SK-N-SH treated with all-trans-retinoic acid at 6 μM for 48 hours (cell line): ENCODE data around the gene LCE1F.

Experiments used
- ATAC-seq: fragments of 200-7000 bp; cut with Tn5 transposase; 3 replicates; pipeline ENCODE4 v1.9.1; 2020; ENCODE audit warnings: mild to moderate bottlenecking, moderate library complexity
- ARNTL ChIP-seq: fragments of 450-650 bp; formaldehyde crosslinking; IDR thresholded peaks from 2 replicates; pipeline ENCODE4 v1.5.0; 2020; ENCODE audit warnings: low read depth, mild to moderate bottlenecking, moderate library complexity, borderline replicate concordance
- BACH2 ChIP-seq: fragments of 250-450 bp; sonication (Bioruptor Pico); IDR thresholded peaks from 2 replicates; pipeline ENCODE4 v1.9.0; 2021; ENCODE audit warnings: mild to moderate bottlenecking, borderline replicate concordance
- CREB5 ChIP-seq: fragments of 250-450 bp; sonication (Bioruptor Pico); IDR thresholded peaks from 2 replicates; pipeline ENCODE4 v1.5.1; 2020; ENCODE audit warnings: low read depth, mild to moderate bottlenecking, moderate library complexity
- CSDC2 ChIP-seq: fragments of 250-450 bp; sonication (Bioruptor Pico); IDR thresholded peaks from 2 replicates; pipeline ENCODE4 v1.5.0; 2020; ENCODE audit warnings: mild to moderate bottlenecking, moderate library complexity
- CSRNP3 ChIP-seq: fragments of 250-450 bp; sonication (Bioruptor Pico); IDR thresholded peaks from 2 replicates; pipeline ENCODE4 v1.5.1; 2021; ENCODE audit warnings: mild to moderate bottlenecking, moderate library complexity
- ESRRG ChIP-seq: fragments of 250-450 bp; sonication (Bioruptor Pico); IDR thresholded peaks from 2 replicates; pipeline ENCODE4 v1.6.1; 2021; ENCODE audit warnings: mild to moderate bottlenecking
- GLIS3 ChIP-seq: fragments of 250-450 bp; sonication (Bioruptor Pico); IDR thresholded peaks from 2 replicates; pipeline ENCODE4 v1.5.0; 2020; ENCODE audit warnings: mild to moderate bottlenecking, moderate library complexity
- ISL1 ChIP-seq: fragments of 250-450 bp; sonication (Bioruptor Pico); IDR thresholded peaks from 2 replicates; pipeline ENCODE4 v2.1.2; 2022; ENCODE audit warnings: mild to moderate bottlenecking, moderate library complexity
- OSR1 ChIP-seq: fragments of 250-450 bp; sonication (Bioruptor Pico); IDR thresholded peaks from 2 replicates; pipeline ENCODE4 v1.8.0; 2022; ENCODE audit warnings: moderate library complexity, mild to moderate bottlenecking, inconsistent platforms
- PATZ1 ChIP-seq: fragments of 250-450 bp; sonication (Bioruptor Pico); IDR thresholded peaks from 2 replicates; pipeline ENCODE4 v1.8.0; 2020; ENCODE audit warnings: mild to moderate bottlenecking, moderate library complexity, borderline replicate concordance
- PPARA ChIP-seq: fragments of 250-450 bp; sonication (Bioruptor Pico); IDR thresholded peaks from 2 replicates; pipeline ENCODE4 v1.5.0; 2020; ENCODE audit warnings: mild to moderate bottlenecking, borderline replicate concordance
- RARB ChIP-seq: fragments of 250-450 bp; sonication (Bioruptor Pico); IDR thresholded peaks from 2 replicates; pipeline ENCODE4 v1.8.0; 2021; ENCODE audit warnings: mild to moderate bottlenecking, moderate library complexity
- SNAI2 ChIP-seq: fragments of 250-450 bp; sonication (Bioruptor Pico); IDR thresholded peaks from 2 replicates; pipeline ENCODE4 v1.5.0; 2020; ENCODE audit warnings: mild to moderate bottlenecking, moderate library complexity
- TCF4 ChIP-seq: fragments of 250-450 bp; sonication (Bioruptor Pico); IDR thresholded peaks from 2 replicates; pipeline ENCODE4 v1.8.0; 2021; ENCODE audit warnings: mild to moderate bottlenecking, moderate library complexity, borderline replicate concordance
- TOX ChIP-seq: fragments of 250-450 bp; sonication (Bioruptor Pico); IDR thresholded peaks from 2 replicates; pipeline ENCODE4 v1.8.0; 2021; ENCODE audit warnings: mild to moderate bottlenecking, moderate library complexity, borderline replicate concordance
- TSHZ2 ChIP-seq: fragments of 250-450 bp; sonication (Bioruptor Pico); IDR thresholded peaks from 2 replicates; pipeline ENCODE4 v1.5.0; 2020; ENCODE audit warnings: mild to moderate bottlenecking, moderate library complexity
- ZC3H10 ChIP-seq: fragments of 250-450 bp; sonication (Bioruptor Pico); IDR thresholded peaks from 2 replicates; pipeline ENCODE4 v1.5.1; 2021; ENCODE audit warnings: mild to moderate bottlenecking, moderate library complexity
- ZFP3 ChIP-seq: fragments of 250-450 bp; sonication (Bioruptor Pico); IDR thresholded peaks from 2 replicates; pipeline ENCODE4 v1.5.0; 2020; ENCODE audit warnings: mild to moderate bottlenecking, moderate library complexity
- ZFP30 ChIP-seq: fragments of 450-650 bp; formaldehyde crosslinking; IDR thresholded peaks from 2 replicates; pipeline ENCODE4 v1.5.0; 2022; ENCODE audit warnings: mild to moderate bottlenecking, moderate library complexity
- ZNF565 ChIP-seq: fragments of 450-650 bp; formaldehyde crosslinking; conservative IDR thresholded peaks from 2 replicates; pipeline ENCODE4 v1.5.0; 2020; ENCODE audit warnings: low read depth, mild to moderate bottlenecking, moderate library complexity
- ZNF70 ChIP-seq: fragments of 450-650 bp; formaldehyde crosslinking; IDR thresholded peaks from 2 replicates; pipeline ENCODE4 v1.5.0; 2020; ENCODE audit warnings: mild to moderate bottlenecking, moderate library complexity
- ZNF8 ChIP-seq: fragments of 450-650 bp; formaldehyde crosslinking; IDR thresholded peaks from 2 replicates; pipeline ENCODE4 v1.5.0; 2020; ENCODE audit warnings: mild to moderate bottlenecking, moderate library complexity

The LCE1F gene

GRCh38 chr1:152823294-152823693, 48.4 kb downstream of the LCE1F start:
- TF ChIP-seq ISL1 (CRISPR knock-in tag), result no peak
- no peak for TF ChIP-seq ZNF8 (CRISPR knock-in tag)
- no peak for TF ChIP-seq TCF4 (CRISPR knock-in tag)
- TF ChIP-seq CREB5 (CRISPR knock-in tag), result no peak
- TF ChIP-seq SNAI2, result no peak
- TF ChIP-seq ZNF70 (CRISPR knock-in tag), result no peak
- TF ChIP-seq ARNTL (CRISPR knock-in tag), result no peak
- no peak for TF ChIP-seq ZFP3 (CRISPR knock-in tag)
- TF ChIP-seq GLIS3 (CRISPR knock-in tag), result no peak
- TF ChIP-seq ZC3H10 (CRISPR knock-in tag), result no peak
- no peak for TF ChIP-seq ESRRG (CRISPR knock-in tag)
- TF ChIP-seq CSDC2 (CRISPR knock-in tag), result no peak
- TF ChIP-seq ZFP30 (CRISPR knock-in tag), result no peak
- TF ChIP-seq PATZ1 (CRISPR knock-in tag), result no peak
- no peak for TF ChIP-seq TSHZ2 (CRISPR knock-in tag)
- TF ChIP-seq RARB (CRISPR knock-in tag), result no peak
- TF ChIP-seq CSRNP3 (CRISPR knock-in tag), result no peak
- TF ChIP-seq BACH2, result no peak
- TF ChIP-seq OSR1, result no peak
- no peak for TF ChIP-seq PPARA
- no peak for ATAC-seq

- ATAC-seq, result no peak
- TF ChIP-seq OSR1, result no peak
- TF ChIP-seq ZFP3 (CRISPR knock-in tag), result no peak
- no peak for TF ChIP-seq SNAI2
- TF ChIP-seq ISL1 (CRISPR knock-in tag), result no peak
- TF ChIP-seq TOX (CRISPR knock-in tag), result no peak
- TF ChIP-seq TSHZ2 (CRISPR knock-in tag), result no peak
- no peak for TF ChIP-seq CSRNP3 (CRISPR knock-in tag)
- TF ChIP-seq RARB (CRISPR knock-in tag), result no peak
- TF ChIP-seq ZC3H10 (CRISPR knock-in tag), result no peak
- TF ChIP-seq GLIS3 (CRISPR knock-in tag), result no peak
- no peak for TF ChIP-seq TCF4 (CRISPR knock-in tag)
- no peak for TF ChIP-seq ZNF565 (CRISPR knock-in tag)
- TF ChIP-seq ARNTL (CRISPR knock-in tag), result no peak
Measured at GRCh38 chr1:152824964-152825363, 50.0 kb downstream of the LCE1F start.
